RWPE1 (cell line): Measurements from ENCODE around the gene HES5.
"Not testable (repeated sequence)": the region's sequence is repeated elsewhere in the genome, so short reads cannot be mapped to it uniquely, and the experiment has no call there.

Experiments
- CTCF ChIA-PET: fragments of 350-600 bp; sonication (Branson Sonifier 250); formaldehyde crosslinking; extraction: SDS; loops from one replicate; lab custom pipeline; 2021; lab: Yijun Ruan, JAX
- POLR2A ChIA-PET: fragments of 400-600 bp; formaldehyde crosslinking; extraction: SDS; loops from one replicate; lab custom pipeline; 2020; ENCODE audit warnings: antibody characterized with exemption; ENCODE audit not compliant: low non-redundant PET; lab: Yijun Ruan, JAX
- DNase-seq: peaks from one replicate; pipeline ENCODE4 v3.0.0; 2012; ENCODE audit warnings: low spot score
- H3K27ac ChIP-seq: fragments of 450-650 bp; 2 replicates; pipeline ENCODE4 v1.5.1; 2017
- CTCF ChIP-seq: fragments of 450-650 bp; conservative IDR thresholded peaks from 2 replicates; pipeline ENCODE4 v1.5.1; 2017; ENCODE audit warnings: low read depth, mild to moderate bottlenecking

Gene HES5

GRCh38 chr1:2552189-2552588 is 22.1 kb upstream of the HES5 start:
- ChIA-PET POLR2A (no interaction called here), CTCF (no interaction called here)
- H3K27ac ChIP-seq: no peak overlapping the region
- TF ChIP-seq CTCF: no peak
- no peak for DNase-seq

DNA sequence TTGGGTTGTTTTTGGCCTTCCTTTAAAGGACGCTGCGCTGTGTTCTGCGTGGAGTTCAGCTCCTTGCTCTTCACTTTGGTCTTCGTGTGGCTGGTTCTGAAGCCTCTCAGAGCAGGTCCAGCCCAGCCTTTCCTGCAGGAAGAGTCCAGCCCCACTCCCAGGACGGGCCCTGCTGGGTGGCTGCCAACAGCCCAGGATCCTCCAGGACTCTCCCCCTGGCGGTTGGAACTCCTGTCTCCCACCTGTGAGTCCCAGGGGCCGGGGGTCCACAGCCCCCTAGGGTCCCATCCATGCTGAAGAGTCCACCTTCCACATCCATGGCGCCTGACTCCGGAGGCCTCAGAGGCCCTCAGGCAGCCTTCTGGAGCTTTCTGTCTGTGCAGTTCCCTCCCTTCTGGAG is 21.5 kb upstream of the HES5 start:
- POLR2A ChIA-PET, H3K27ac ChIP-seq, DNase-seq: not testable (repeated sequence)
- CTCF ChIA-PET: interaction anchor here (0.7 kb wide), 1 partner anchor 23 kb away, joined by 3 read pairs; no protein-coding TSS in a partner anchor

DNA sequence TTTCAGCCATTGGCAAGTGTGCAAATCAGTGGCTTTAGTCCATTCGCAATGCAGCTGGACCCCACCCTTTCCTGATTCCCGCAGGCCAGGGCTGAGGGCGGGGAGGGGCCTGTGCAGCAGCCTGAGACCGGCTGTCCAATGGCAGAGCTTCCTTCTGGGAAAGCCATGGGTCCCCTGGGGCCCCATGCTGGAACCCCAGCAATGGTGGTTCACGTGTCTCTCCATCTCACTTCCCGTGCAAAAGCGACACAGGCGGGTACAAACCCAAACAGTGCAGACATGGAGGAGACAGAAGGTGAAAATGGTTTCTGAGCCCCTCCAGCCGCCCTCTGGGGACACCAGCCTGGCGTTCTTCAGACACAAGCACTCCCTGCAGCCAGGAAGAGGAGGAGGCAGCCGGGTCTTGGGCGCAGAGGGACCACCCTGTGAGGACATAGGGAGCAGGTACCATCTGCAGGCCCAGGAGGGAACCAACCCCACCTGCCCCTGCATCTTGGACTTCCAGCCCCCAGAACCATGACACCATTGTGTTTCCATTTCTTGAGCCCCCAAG is 20.3 kb upstream of the HES5 start:
- DNase-seq, POLR2A ChIA-PET, CTCF ChIA-PET, H3K27ac ChIP-seq: not testable (repeated sequence)

DNA sequence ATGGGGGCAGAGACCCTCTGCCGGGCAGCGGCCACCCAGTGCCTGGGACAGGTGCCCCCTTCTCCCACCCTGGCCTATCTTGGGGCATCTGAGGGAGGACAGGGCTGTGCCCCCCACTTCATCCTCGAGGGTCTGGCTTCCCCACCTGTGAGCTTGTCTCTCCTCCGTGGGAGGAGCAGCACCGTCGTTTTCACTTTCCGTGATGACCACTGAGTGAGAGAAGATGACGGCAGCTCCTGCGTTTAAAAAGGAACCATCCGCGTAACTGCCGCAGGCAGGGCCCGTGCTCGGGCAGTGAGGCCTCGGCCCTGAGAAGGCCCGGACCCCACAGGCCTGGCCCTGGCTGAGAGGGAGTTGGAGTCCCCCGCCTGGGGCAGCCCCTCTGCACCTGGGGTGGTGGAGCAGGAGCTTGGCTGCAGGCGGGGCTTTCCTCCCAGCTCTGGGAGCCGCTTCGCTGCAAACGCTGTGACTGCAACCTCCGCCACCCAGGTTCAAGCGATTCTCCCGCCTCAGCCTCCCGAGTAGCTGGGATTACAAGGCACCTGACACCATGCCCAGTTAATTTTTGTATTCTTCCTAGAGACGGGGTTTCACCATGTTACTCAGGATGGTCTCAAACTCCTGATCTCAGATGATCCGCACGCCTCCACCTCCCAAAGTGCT is 19.4 kb upstream of the HES5 start:
- POLR2A ChIA-PET, DNase-seq: not testable (repeated sequence)
- CTCF ChIA-PET: interaction anchor here (0.7 to 1.3 kb wide), 2 partner anchors 20 to 25 kb away, joined by 3 read pairs; no protein-coding TSS in a partner anchor
- H3K27ac ChIP-seq: peak overlapping the region; percentile 83

DNA sequence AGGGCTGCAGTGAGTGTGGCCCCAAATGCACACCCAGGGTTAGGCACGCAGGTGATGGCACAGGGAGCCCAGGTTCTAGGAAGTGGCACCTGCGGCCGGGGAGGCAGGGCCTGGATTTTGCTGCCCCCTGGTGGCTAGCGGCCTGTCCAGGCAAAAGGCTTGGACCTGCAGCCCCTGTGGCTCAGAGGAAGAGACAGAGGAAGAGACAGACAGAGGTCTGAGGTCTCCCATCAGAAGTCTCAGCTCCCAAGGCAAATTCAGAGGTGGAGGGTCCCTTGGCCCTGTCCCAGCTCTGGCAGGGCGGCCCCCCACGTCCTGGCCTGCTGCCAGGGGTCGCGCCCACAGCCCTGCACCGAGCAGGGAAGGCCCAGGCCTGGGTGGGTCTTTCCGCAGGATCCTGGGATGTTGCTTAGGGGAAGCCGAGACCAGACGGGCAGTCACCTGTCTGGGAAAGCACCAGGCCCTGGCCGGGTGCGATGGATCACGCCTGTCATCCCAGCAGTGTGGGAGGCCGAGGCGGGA is 18.1 kb upstream of the HES5 start:
- peak; percentile 93 for TF ChIP-seq CTCF
- CTCF ChIA-PET: interaction anchor here (0.6 to 1.3 kb wide), 4 partner anchors 14 to 24 kb away, joined by 3 to 5 read pairs (median 4); no protein-coding TSS in a partner anchor
- POLR2A ChIA-PET: no interaction called here
- peak overlapping the region; percentile 83 for H3K27ac ChIP-seq
- DNase-seq: peak; percentile 81

- POLR2A ChIA-PET: no interaction called here
- no peak for DNase-seq
These were observed 17.4 kb upstream of the HES5 start for GRCh38 chr1:2547210-2548067.

GRCh38 chr1:2546515-2547209 is 16.6 kb upstream of the HES5 start:
- ChIA-PET CTCF (interaction anchor here (0.6 to 1.2 kb wide), 7 partner anchors 13 to 132 kb away, joined by 3 to 5 read pairs (median 4); partner anchors contain the start of gene HES5), POLR2A (no interaction called here)
- DNase-seq: peak; percentile 90

More at GRCh38 chr1:2547210-2548067, 17.4 kb upstream of the HES5 start:
- CTCF ChIA-PET: interaction anchor here (0.6 to 1.2 kb wide), 6 partner anchors 13 to 133 kb away, joined by 3 to 5 read pairs (median 4); partner anchors contain the start of gene HES5
- no peak for TF ChIP-seq CTCF
- peak overlapping the region; percentile 83 for H3K27ac ChIP-seq

More at GRCh38 chr1:2546515-2547209, 16.6 kb upstream of the HES5 start:
- TF ChIP-seq CTCF: no peak
- H3K27ac ChIP-seq: peak overlapping the region; percentile 83
